NCI-H748 treated with DMSO at 0.1 percent for 48 hours (cell line): Measurements from ENCODE around the gene ASXL3.

ENCODE experiments used
- DNase-seq: peaks from one replicate; lab custom pipeline; 2025; lab: John Stamatoyannopoulos, UW

ASXL3 gene

DNA sequence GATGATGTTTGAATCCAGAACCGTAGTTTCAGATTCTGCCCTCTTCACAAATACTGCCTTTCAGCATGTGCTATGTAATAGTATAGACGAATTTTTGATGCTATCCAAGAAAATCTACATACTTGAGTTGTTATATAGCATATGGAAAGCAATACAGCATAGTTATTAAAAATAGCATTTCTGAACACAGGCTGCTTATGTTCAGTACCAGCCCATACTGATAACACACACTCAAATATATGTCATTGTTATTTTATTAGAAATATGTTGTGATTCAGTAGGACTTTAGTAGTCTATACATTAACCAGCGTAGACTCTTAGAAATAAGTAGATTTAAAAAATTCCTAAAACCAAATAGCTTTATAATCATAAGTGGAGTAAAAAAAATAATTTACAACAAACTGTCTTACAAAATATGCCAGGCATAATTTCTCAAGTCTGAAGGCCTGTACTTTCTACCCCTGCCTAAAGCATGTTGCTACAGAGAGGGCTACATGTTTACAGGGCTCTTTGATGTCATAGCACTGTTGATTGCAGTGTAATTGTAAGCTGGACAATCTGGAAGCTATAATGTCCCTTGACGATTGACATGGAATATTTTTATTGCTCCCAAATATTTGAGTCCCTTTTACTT, 86.3 kb downstream of the ASXL3 start:
- DNase-seq, result no peak

DNA sequence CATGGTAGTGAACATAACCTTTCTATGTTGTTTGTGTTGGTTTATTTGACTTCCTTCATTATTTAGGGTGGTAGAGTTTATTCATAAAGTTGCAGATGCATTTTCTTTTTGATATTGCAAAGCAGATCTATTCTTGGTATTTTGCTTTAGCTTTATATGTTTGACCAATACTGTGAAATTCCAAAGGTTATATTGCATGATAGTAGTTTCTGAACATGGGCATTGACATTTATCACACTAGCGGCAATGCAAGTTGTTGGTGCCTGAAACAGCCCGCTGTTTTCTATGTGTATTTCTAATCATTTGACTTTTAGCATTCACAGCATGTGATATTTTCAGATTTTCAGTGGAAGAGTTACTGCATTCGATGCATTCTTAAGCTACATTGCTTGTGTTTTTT, 87.2 kb downstream of the ASXL3 start:
- no peak for DNase-seq

DNA sequence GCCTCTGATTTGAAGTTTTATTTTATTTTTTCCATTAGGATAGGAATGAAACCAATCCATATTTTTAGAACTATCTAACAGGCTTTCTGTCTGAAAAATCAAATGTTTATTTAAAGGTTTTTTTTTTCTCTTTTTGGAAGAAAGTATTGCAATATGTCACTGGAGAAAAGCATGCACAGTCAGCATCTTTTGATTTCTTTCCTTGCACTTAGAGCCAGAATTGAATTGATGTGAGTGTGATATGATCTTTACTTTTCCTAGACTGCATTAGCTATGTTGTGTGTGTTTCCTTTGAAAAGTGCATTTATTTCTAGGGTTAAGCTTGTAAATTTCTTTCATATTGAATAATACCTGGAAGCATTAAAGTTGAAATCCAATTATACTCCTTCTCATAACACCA, 87.6 kb downstream of the ASXL3 start:
- DNase-seq, result no peak

DNA sequence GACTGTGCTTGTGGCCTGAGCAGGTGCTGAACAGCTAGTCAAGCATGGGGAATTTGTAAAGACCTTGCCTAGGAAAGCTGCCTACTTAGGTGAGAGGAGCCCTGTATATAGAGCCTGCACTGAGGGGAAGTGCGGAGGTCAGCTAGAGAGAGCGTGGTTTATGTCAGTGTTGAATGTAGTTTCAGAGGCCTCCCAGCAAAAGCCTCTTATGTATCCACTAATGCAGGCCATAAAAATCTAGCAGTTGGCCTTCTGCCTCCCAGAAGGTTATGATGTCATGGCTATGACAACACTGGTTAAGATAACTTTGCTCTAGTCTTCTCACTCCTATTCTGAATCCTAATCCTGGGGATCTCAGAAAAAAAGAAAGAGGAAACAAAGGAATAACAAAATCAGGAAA, 88.9 kb downstream of the ASXL3 start:
- DNase-seq, result no peak

DNA sequence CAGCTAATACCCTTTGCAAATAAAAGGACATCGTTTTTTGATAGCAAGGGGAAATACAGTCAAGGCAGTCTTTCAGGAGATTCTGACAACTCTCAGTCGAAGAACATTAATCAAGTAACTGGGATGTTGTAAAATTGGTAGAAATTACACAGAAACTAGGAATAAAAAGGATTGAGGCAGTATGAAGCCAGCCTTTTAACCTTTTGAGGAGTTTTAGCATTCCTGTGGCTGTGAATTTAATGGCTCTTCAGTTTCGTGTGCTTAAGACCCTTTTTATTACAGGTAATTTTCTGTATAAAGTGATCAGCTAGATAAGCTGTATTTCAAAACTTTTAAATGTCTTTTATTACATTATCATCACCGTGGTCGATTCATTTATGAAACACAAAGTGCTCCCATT, 91.6 kb downstream of the ASXL3 start:
- no peak for DNase-seq

DNA sequence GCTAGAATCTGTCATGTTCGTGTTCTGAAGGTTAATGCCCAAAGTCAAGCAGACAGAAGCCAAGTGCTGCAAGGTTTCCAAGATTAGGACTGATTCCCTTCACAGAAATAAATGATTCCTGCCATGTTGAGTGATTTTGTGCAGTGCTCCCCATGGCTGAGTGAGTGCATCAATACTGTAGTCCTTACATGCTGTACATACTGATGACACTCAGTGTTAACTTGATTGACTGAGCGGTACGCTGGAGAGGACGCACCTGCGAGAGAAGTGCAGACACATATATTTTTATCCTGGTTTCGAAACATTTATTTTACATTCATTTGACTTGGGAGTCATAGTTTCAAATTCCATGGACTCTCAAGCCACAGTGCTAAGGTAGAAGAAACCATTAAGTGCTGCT, 92.0 kb downstream of the ASXL3 start:
- DNase-seq, result no peak

DNA sequence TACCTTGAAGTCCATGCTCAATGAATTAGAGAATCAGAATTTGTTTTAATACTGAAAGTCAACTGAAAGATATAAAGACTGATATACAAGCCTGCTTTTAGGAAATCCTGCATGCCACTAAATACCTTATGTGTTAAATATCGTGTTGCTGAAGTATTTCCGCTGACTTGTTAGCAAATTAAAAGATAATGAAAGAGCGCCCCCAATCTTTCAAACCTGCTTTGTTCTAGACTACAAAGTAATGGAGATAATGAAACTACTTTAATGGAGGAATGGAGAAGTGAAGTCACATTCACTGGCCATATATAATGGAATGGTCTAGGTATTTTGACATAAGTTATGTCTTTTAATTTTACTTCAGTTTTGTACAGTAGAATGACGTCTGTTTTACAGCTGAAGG, 95.7 kb downstream of the ASXL3 start:
- DNase-seq, result no peak

DNA sequence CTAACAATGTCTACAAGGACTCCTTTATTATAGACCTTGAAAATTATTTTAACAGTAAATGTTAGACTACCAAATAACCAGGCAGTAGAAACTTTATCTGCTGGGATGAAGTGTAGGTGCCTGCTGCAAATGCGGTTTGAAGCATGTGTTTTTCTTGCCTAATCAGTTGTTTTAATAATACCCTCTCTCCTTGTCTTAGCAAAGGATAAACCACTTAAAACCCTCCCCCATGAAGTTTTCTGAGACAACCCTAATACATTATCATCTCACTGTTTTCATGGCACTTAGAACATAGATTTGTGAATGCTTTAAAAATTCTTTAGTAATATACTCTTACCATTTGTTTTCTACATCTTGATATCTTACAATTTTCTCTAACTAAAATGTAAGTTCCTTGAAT, 98.6 kb downstream of the ASXL3 start:
- no peak for DNase-seq

DNA sequence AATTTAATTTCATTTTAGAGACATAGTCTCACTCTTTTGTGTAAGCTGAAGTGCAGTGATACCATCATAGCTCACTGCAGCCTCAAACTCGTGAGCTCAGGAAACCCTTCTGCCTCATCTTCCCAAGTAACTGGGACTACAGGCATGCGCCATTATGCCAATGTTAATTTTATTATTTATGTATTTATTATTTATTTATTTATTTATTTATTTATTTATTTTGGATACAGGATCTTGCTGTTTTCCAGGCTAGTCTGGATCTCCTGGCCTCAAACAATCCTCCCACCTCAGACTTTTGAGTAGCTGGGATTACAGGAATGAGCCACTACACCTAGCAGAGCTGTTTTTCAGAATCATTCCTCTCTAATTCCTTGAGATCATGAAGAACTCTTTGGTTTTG, 99.9 kb downstream of the ASXL3 start:
- DNase-seq, result no peak

DNA sequence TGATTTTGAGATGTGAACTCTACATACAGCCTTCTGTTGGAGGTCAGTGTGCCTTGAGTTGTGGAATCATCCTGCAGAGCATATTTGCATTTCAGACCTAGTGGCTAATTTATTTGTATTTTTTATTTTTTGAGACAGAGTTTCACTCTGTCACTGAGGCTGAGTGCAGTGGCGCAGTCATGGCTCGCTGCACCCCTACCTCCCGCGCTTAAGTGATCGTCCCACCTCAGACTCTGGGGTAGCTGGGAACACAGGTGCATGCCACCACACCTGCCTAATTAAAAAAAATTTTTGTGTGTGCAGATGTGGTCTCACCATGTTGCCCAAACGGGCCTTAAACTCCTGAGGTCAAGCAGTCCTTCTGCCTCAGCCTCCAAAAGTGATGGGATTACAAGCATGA, 104.4 kb downstream of the ASXL3 start:
- DNase-seq, result no peak

DNA sequence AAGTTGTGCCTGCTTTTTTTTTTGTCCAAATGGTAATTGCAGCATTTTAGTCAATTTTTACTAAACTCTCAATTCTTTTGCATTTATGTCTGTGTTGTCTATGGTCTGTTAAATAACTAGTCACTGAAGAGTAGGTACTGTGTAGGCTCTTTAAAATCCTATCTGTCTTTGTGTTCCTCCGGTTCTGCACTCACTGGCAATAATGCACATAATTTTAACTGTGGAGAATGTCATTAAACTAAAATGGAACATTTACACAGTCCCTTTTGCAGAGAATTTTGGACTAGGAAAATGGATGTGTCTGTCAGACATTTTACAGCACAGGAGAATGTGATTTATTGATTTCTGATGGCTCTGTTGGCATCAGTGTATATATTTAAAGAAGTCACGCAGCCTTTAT, 116.6 kb downstream of the ASXL3 start:
- no peak for DNase-seq

DNA sequence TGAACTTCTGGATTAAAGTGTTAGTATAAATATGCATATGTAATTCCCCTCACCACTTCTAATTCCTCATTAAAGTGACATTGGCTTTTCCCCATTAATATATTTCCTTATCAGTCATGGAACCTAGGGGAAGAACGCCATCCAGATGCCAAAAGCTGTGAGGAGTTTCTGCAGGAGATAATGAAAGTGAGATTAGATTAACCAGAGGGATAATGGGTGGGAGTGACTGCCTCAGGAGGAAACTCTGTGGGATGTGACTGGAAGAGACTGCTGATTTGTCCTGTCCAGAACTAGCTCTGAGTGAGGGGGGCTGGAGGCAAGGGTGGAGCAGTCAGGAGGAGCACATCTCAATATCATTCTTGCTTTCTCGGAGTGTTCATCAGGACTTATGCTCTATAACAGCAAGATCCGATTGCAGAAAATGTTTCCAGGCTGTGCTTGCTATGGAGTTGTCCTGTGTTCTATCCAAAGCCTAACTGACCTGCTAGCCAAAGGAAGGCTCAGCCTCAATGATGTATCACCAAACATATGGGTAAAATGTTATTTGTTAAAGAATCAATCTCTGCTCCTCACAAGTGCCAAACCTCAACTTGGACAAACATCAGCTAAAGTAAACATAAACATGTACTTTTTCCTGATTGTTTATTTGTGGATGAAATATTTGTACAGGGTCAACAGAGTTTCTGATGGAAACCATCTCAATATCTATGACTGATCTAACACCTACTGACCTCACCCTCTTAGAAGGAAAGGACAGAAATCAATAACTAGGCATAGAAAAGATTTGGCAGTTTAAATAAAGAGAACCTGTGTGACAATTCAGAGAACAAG, 118.5 kb downstream of the ASXL3 start:
- DNase-seq, result no peak

DNA sequence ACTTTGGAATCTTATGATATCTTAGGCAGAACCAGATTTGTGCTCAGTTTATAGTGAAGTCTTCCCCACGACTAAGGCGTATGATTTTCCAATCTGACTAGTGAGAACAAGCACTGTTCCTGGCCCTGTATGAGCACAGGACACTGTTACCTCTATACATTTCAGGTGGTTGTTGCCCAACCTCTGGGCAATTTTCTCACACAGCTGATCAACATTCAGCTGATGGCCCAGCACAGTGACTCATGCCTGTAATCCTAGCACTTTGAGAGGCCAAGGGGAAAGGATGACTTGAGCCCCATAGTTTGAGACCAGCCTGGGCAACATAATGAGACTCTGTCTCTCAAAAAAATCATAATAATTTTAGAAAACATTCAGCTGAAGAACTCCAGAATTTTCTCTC, 119.5 kb downstream of the ASXL3 start:
- no peak for DNase-seq

DNA sequence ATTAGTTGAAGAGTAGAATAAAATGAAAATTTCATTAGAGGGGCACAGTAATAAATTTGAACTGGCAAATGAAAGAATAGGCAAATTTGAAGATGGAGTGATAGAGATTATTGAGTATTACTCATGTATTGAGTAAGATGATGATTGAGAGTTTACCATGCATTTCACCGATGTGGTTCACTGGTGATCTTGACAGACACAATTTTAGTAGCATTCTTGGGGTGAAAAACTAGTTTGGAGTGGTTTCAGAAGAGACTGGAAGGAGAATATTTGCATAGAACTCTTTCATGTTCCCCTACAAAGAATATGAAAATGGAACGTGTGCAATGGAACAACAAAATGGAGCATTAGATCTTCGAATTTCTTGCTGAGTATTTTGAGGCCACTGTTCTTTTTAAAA, 121.4 kb downstream of the ASXL3 start:
- no peak for DNase-seq

DNA sequence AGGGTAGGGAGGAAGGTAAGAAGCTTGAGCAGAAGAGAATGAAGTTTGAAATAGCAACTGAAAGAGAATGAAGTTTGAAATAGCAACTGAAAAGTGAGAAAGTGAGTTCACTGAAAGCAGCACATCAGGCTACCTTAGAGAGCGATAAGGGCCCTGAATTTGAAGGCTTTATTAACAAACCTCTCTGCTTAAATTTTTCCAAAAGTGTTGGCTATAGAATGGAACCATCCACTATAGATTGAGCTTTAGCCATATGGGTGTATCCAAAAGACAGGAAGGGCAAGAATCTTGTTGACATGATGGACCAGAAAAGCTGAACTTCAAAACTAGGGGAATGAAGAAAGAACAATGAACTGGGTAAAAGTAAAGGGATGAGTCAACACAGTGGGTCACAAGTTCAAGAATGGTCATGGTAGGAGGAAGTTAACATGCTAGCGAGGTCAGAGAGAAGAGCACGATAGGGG, 122.5 kb downstream of the ASXL3 start:
- DNase-seq, result no peak

DNA sequence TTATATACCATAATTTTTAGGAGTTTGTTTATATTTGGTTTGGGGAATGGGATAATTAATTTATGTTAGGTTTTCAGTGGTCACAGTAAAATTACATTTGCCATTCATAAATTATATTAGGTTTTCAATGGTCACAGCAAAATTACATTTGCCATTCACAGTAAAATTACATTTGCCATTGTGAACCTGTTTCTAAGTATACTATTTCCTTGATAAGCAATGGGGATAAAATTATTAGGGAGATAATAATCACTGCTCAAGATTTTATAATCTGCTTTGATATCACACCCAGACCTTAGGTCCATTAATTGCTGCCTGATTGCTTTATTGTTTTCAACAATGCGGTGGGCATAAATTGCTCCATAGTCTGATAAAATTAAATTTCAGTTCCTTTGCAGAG, 124.6 kb downstream of the ASXL3 start:
- no peak for DNase-seq

DNA sequence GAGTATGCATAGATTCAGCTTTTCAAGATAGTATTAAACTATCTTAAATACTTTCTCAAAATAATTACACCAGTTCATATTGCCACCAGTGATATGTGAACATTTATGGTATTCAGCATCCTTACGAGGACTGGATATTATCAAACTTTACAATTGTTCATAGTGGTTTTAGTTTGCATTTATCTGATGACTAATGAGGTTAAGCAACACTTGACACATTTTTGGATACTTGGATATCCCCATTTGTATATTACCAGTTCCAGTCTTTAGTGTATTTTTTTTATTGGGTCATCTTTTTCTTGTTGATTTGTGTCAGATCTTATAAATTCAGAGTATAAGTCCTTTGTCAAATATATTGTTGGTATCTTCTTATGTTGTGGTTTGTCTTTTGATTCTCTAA, 128.4 kb downstream of the ASXL3 start:
- no peak for DNase-seq

DNA sequence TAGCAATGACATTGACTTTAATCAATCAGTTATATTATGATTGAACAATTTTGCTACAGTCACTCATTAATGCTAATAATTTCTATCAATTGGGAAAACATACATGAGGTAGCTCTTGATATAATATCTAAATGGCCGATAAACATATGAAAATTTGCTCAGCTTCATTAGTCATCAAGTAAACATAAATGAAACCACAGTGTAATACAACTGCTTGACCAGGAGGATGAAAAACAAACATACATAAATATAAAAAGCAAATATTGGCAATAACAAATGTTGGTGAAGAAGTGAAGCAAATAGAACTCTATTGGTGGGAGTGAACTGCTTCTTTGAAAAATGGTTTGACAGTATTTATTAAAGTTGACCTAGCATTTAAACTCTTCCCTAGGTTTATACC, 130.9 kb downstream of the ASXL3 start:
- DNase-seq, result no peak

DNA sequence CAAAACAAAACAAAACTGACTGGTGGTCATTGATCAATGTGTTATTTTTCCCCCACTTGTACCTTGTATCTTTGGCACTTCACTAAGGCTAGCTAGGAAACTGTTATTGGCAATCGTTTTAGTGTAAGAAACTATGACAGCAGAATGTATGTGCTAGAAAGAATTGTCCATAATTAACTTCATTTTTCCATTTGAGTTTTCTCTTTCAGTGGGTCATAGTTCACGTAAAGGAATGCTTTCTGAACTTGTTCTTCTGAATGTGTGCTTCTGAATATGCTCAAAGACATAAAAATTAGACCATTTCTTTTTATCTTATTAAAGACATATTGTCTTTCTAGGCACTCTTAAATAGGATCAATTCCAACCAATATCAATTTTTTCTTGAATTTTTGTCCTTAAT, 132.2 kb downstream of the ASXL3 start:
- no peak for DNase-seq

DNA sequence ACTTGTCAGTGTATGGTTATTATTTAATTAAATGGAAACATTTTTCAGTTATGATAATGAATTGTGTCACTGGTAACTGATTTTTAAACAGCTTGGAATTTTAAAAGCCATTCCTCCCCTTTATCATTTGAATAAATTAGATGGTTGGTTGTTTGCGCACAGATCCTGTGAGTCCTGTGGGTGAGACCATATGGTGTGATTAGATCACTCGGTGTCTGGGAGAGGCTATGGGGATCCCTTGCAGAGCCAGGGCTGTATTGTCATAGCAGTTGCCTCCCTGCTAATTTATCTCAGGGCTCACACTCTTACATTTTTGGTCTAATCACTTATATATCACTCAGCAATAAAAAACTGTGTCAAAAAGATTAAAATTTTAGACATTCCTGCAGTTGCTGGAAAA, 133.5 kb downstream of the ASXL3 start:
- no peak for DNase-seq

DNA sequence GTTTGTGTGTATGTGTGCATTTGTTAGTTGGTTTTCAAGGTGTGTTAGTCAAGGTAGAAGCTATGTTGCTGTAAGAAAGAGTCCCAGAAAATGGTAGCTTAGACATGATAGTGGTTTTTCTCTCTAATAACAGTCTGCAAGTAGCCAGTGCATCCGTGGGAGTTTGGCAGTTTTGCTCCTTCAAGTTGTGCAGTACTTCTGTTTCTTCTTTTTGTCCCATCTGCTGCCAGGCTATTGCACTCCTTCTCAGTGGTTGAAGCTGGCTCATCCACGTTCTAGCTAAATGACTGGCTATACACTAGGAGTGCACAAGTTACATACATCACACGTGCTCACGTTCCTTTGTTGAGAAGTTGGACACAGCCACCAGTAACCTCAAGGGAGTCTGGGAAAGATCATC, 134.7 kb downstream of the ASXL3 start:
- no peak for DNase-seq

DNA sequence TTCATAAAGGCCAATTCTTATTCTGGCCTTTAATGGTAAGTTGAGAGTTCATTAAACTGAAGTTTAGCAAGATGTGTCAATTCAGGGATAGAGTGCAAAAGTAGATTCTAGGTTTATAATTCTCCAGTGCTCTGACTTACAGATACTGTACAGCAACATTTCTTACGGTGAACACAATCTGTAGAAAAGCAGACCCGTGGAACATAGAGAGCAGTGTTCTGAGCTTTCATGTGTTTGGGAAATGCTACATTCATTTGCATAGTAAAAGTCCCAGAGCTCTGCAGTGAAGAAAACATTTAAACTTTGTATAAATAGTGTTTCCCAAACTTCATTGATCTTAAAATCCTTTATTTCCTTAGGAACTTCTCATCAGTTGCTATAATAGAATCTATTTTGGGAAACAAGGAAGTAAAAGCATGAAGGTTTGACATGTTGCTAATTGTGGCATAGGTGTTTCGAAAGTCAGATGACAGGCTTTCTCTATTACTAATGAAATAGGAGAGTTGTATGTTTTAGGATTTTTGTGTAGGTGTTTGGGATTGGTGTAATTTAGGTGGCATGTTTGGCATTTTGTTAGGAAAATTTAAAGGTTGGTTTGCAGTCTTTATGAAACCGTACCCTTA, 138.2 kb downstream of the ASXL3 start:
- DNase-seq, result no peak

DNA sequence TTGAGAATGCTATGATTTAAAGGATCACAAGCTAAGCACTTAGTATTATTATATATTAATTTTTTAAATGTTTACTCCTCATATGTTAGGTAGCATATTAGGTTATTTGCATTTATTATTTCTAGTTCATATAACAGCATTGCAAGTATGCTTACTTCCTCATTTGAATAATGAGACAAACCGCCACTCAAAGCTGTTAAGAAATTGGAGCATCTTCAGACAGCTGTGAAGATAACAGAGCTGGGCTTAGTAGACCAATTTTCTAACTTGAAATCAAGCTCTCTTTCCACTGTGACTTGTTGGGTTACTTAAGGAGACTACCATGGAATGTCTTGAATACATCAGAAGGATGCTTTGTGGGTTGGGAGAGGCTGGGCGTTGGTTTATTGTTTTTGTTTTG, 139.3 kb downstream of the ASXL3 start:
- no peak for DNase-seq
